NCI-H446 (cell line): Measurements from ENCODE around the gene KLHL4.
"Not testable (repeated sequence)": the region's sequence is repeated elsewhere in the genome, so short reads cannot be mapped to it uniquely, and the experiment has no call there.

ENCODE experiments used
- DNase-seq, 2 experiments: peaks; one replicate each; lab custom pipeline; 2025; lab: John Stamatoyannopoulos, UW

KLHL4 gene

DNA sequence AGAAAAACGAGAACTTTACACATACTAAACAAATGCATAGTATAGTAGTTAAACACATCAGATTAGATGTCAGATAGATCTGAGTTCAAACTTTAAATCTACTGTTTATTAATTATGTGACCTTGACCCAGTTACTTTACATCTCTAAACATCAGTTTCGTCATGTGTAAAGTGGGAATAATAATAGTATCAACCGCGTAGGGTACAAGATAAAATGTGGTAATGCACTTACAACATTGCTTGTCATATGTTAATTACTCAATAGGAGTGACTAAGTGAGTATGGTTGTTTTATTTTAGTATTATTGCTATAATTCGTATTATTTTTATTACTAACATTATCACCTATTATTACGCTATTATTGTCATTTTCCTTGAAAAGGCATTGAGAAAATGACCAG is 144.2 kb downstream of the KLHL4 start:
- no peak for DNase-seq

- DNase-seq = no peak
Measured at GRCh38 chrX:87663421-87663820, 145.8 kb downstream of the KLHL4 start.

DNA sequence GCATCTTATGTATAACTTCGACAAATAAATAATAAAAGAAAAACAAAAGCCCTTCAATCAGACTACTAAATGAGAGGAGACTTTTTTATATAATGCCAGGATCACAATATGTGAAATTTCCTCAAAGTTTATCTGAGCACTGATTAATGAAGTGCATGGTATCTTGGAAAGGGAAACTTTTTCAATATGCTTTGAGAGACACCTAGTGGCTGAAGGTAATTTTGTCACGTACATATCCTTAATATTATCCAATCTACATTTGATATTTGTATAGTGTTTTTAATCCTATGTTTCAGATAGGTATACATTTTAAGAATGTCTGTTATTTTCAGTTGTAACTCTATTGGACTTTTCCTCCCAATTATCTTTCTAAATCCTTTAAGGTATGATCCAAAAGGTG is 146.8 kb downstream of the KLHL4 start:
- DNase-seq = peak in 1 of 2 experiments; percentile 2

GRCh38 chrX:87679849-87680248 is 162.2 kb downstream of the KLHL4 start:
- no peak for DNase-seq

DNA sequence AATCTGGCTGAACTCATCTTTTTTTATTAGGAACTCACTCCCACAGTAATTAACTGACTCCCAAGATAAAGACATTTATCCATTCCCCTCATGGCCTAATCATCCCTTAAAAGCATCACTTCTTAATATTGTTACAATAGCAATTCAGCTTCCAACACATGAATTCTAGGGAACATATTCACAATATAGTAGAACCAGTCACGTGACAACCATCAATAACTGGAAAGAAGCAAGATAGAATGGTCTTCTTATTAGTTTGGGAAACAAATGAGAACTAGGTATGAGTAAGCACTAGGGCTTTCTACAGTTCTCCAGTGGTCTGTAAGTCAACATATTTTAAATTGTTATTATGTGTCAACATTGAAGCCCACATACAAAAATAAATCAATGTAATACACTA is 170.1 kb downstream of the KLHL4 start:
- DNase-seq = no peak

- not testable (repeated sequence) for DNase-seq
Measured at GRCh38 chrX:87688113-87688748, 170.6 kb downstream of the KLHL4 start.

DNA sequence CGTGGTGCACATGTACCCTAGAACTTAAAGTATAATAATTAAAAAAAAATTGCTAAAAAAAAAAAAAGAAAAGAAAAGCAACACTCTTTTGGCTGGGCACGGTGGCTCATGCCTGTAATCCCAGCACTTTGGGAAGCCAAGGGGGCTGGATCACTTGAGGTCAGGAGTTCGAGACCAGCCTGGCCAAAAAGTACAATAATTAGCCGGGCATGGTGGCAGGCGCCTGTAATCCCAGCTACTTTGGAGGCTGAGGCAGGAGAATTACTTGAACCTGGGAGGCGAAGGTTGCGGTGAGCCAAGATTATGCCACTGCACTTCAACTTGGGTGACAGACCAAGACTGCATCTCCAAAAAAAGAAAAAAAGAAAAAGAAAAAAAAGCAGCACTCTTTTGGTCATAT is 171.6 kb downstream of the KLHL4 start:
- not testable (repeated sequence) for DNase-seq

DNA sequence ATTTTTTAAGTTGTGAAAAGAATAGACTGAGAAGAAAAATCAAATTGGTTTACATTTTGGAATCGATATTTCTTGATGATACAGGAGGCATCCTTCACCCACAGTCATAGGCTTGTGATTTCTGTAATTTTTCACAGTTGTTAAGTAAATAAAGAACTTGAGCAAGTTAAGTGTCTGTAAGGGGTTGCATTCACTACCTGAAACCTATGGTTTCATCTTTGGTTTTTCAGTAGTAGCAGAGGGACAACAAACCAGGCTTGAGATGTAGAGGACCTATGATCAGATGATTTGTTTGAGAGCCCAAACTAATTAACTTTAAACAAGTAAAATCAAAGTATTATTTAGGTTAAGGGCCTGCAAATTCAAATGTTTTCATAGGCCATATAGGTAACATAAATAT is 175.6 kb downstream of the KLHL4 start:
- DNase-seq = no peak

DNA sequence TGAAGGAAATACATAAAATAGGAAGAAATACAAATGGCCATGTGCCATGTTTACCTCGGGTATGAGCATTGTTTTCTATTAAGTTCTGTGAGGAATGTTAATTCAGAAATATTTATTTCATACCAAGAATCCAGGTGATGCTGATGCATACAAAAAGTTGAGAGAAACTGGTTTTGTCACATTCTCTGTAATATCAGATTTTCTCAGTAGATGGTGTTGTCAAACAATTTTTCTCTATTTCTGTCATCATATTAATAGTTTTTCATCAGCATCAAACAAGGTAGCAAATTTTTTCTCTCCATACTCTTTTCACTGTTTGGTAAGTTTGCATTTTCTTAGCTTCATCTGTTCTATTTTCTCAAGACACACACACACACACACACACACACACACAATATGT is 179.8 kb downstream of the KLHL4 start:
- no peak for DNase-seq

GRCh38 chrX:87702795-87703194 is 185.2 kb downstream of the KLHL4 start:
- DNase-seq = no peak

DNA sequence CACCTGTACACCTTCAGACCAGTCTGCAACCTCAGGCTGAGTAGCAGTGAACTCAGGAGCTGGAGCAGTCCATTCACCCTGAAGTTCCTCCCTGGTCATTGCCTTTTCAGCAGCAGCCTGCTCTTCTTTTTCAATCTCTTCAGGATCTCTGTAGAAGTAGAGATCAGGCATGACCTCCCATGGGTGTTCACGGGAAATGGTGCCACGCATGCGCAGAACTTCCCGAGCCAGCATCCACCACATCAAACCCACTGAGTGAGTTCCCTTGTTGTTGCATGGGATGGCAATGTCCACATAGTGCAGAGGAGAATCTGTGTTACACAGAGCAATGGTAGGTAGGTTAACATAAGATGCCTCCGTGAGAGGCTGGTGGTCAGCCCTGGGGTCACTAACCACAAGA is 185.9 kb downstream of the KLHL4 start:
- DNase-seq = not testable (repeated sequence)

DNA sequence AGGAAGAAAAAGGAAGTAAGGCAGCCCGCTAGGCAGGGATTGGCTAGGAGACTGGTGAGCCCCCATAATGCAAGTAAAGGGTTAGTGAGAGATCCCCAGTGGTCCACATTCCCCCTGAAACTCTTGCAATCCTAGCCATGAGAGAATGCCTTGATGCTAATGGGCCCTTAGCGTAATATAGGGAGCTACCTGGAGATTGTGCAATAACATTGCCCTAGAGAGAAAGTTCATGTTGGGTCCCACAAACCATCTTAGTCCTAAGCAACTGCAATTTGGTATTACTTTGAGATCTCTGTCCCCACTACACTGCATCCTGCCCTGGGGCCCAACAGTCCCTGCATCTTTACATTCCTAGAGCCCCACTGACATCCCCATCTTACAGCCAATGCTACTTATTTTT is 188.5 kb downstream of the KLHL4 start:
- no peak for DNase-seq

DNA sequence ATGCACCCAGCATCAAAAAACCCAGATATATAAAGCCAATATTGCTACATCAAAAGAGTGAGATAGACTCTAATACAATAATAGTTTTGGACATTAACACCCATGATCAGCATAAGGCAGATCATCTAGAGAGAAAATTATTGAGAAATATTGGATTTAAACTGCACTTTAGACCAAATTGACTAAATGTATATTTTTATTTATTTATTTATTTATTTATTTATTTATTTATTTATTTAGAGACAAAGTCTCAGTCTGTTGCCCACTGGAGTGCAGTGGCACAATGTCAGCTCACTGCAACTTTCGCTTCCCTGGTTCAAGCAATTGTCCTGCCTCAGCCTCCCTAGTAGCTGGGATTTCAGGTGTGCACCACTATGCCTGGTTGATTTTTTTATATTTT is 193.0 kb downstream of the KLHL4 start:
- DNase-seq = no peak
